ENCODE data around the gene EXOSC3.
"Not testable (repeated sequence)": the region's sequence is repeated elsewhere in the genome, so short reads cannot be mapped to it uniquely, and the experiment has no call there.

EXOSC3 gene

DNA sequence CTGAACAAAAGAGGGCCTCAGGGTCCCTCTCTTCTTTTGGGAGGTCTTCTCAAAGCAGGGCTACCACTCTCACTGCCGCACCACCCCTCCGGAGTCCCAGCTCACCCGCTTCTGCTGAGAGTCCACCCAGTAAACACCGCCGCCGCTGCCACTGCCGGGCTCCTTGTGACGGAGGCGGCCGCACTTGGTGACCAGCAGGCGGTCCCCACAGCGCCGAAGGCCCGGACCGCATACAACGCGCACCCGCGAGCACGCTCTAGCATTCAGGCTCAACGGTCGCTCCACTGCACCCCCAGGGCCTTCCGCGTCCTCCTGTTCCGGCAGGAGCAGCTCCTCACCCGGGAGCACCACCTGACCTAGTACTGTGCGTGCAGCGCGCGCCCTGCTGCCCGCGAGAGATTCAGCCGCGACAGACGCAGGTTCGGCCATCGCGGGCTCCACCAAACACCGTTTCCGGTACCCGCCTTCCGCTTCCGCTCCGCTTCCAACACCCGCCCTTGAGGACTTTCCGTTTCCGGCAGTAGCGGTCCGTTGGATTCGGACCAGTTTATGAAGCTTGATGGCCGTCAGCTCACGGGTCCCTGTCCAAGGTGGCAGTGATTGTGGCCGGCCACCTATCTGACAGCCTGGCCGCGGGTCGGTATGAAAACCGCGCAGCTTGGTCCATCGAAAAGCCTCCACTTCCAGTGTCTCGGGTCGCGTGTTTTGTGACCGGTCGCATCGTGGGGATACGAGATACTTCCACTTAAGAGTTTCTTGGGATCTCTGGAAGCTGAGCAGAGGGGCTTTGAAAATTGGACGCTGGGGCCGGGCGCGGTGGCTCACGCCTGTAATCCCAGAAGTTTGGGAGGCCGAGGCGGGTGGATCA, at the start of gene EXOSC3:
Gene EXOSC3, minus strand, starts transcription at position 449 of the 868 bp plus-strand sequence. Its CDS starts 20 bp downstream, at position 429.
- peak within 1 kb of the TSS; percentile 98 for H3K4me3 ChIP-seq (ENCODE audit: low read depth, low read length)
- H3K27ac ChIP-seq (ENCODE audit: low read depth, low read length) = peak within 1 kb of the TSS; percentile 90
- peaks cover 41% of the 10 kb centered on the region for H3K36me3 ChIP-seq (ENCODE audit: control insufficient read depth, insufficient read depth, low read length)
- H3K27me3 ChIP-seq (ENCODE audit: control insufficient read depth, insufficient read depth, low read length) = no peaks in the 10 kb centered on the region
- no peaks in the 10 kb centered on the region; the same call in 1 of the 2 replicates for H3K4me1 ChIP-seq (ENCODE audit: control insufficient read depth, insufficient read depth, low read length)
- peak within 1 kb of the TSS; percentile 98 for H3K9ac ChIP-seq (ENCODE audit: low read length)
- no peaks in the 10 kb centered on the region for H3K9me3 ChIP-seq (ENCODE audit: control insufficient read depth, insufficient read depth, low read depth, low read length)

DNA sequence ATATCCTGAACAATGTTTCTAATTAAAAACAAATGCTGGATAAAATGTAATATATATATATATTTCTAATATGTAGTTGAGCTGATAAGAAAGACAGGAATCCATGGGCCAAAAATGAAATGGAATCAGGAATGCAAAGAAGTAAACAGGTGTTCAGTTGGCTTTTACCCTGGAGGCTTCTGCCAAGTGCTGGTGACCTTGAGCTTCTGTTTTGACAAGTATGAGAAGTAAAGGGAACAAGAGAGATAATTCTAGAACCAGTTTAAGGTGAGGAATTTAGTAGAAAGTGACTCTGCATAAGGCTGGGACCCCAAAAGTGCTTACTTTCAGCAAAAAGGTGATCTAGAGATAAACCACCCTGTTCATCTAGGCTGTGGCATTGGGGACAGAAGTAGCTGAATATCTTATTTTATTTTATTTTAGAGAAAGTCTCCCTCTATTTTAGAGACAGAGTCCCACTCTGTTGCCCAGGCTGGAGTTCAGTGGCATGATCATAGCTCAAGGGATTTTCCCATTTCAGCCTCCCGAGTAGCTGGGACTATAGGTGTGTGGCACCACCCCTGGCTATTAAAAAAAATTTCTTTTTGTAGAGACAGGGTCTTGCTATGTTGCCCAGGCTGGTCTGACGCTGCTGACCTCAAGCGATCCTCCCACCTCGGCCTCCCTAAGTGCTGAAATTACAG, 42.8 kb upstream of the EXOSC3 start:
- H3K9ac ChIP-seq (ENCODE audit: low read length) = no peak overlapping the region
- H3K4me1 ChIP-seq (ENCODE audit: control insufficient read depth, insufficient read depth, low read length) = no peaks in the 10 kb centered on the region
- H3K27ac ChIP-seq (ENCODE audit: low read depth, low read length) = no peak overlapping the region
- H3K36me3 ChIP-seq (ENCODE audit: control insufficient read depth, insufficient read depth, low read length) = peaks cover 18% of the 10 kb centered on the region; the same call in 1 of the 2 replicates
- no peaks in the 10 kb centered on the region for H3K27me3 ChIP-seq (ENCODE audit: control insufficient read depth, insufficient read depth, low read length)
- H3K4me3 ChIP-seq (ENCODE audit: low read depth, low read length) = no peak overlapping the region
- H3K9me3 ChIP-seq (ENCODE audit: control insufficient read depth, insufficient read depth, low read depth, low read length) = no peaks in the 10 kb centered on the region

DNA sequence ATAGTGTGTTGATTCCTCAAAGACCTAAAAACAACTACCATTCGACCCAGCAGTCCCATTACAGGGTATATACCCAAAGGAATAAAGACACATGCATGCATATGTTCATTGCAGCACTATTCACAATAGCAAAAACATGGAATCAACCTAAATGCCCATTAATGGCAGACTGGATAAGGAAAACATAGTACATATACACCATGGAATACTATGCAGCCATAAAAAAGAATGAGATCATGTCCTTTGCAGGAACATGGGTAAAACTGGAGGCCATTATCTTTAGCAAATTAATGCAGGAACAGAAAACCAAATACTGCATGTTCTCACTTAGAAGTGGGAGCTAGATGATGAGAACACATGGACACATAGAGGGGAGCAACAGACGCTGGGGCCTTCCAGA, 40.3 kb upstream of the EXOSC3 start:
- peaks cover 21% of the 10 kb centered on the region for H3K36me3 ChIP-seq (ENCODE audit: control insufficient read depth, insufficient read depth, low read length)
- H3K4me1 ChIP-seq (ENCODE audit: control insufficient read depth, insufficient read depth, low read length) = not testable (repeated sequence)

DNA sequence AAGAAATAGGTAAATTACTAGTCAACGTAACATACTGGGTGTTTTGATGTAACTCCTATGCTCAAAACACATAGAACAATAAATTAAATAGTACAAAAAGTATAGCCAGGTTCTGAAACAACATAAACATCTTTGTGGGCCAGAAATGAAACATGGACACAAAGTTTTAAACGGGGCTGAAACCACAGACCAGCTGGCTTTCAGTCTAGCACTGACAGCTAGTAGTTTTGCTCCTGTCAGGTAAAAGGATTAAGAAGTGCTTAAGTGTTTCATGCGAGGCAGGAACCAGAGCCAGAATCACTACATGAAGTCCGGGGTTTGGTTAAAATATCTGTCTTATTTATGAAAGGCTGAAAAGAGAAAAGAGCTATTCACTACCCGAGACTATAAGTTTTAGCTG, 35.3 kb upstream of the EXOSC3 start:
- Histone ChIP-seq H3K9ac (ENCODE audit: low read length) (no peak overlapping the region), H3K36me3 (ENCODE audit: control insufficient read depth, insufficient read depth, low read length) (peaks cover 18% of the 10 kb centered on the region), H3K9me3 (ENCODE audit: control insufficient read depth, insufficient read depth, low read depth, low read length) (no peaks in the 10 kb centered on the region), H3K27me3 (ENCODE audit: control insufficient read depth, insufficient read depth, low read length) (no peaks in the 10 kb centered on the region), H3K4me1 (ENCODE audit: control insufficient read depth, insufficient read depth, low read length) (no peaks in the 10 kb centered on the region), H3K4me3 (ENCODE audit: low read depth, low read length) (no peak overlapping the region), H3K27ac (ENCODE audit: low read depth, low read length) (no peak overlapping the region)

More for the DNA sequence above, 40.3 kb upstream of the EXOSC3 start:
- not testable (repeated sequence) for H3K9ac ChIP-seq (ENCODE audit: low read length); H3K9me3 ChIP-seq (ENCODE audit: control insufficient read depth, insufficient read depth, low read depth, low read length); H3K4me3 ChIP-seq (ENCODE audit: low read depth, low read length); H3K27me3 ChIP-seq (ENCODE audit: control insufficient read depth, insufficient read depth, low read length); H3K27ac ChIP-seq (ENCODE audit: low read depth, low read length)

DNA sequence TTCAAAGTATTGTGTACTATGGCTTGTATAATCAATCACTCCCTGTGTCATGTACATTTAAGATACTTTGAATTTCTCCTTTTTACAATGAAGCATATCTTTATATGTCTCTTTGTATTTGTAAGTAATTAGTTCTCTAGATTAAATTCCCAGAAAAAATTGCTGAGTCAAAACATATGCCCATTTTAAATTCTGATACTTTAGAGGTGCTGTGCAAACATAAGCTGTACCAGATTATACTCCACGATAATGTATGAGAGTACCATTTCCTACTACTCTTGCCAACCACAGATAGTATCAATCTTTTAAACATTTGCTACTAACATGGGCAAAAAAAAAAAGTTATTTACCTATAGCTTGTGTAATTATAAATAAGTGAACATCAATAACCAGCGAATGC, 34.0 kb upstream of the EXOSC3 start:
- Histone ChIP-seq H3K27me3 (ENCODE audit: control insufficient read depth, insufficient read depth, low read length) (no peaks in the 10 kb centered on the region), H3K36me3 (ENCODE audit: control insufficient read depth, insufficient read depth, low read length) (peaks cover 10% of the 10 kb centered on the region), H3K9me3 (ENCODE audit: control insufficient read depth, insufficient read depth, low read depth, low read length) (no peaks in the 10 kb centered on the region)

DNA sequence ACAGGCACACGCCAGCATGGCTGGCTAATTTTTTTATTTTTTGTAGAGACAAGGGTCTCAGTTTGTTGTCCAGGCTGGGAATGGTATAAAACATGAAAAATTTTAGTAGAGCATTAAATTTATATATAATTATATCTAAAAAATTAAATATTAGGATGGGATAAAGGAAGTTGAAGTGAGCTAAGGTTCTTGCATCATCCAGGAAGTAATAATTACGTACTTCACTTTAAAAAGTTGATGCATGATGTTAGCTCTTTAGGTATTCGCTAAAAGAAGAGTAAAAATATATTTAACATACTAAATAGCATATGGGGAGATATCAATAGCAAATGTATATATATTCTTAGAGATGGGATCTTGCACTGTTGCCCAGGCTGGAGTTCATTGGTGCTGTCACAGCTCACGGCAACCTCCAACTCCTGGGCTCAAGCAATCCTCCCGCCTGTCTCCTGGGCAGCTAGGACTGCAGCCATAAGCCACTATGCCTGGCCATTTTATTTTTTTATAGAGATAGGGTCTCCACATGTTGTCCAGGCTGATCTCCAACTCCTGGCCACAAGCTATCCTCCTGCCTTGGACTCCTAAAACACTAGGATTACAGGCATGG, 28.0 kb upstream of the EXOSC3 start:
- H3K27ac ChIP-seq (ENCODE audit: low read depth, low read length) = no peak overlapping the region

More for the DNA sequence above, 34.0 kb upstream of the EXOSC3 start:
- Histone ChIP-seq H3K4me3 (ENCODE audit: low read depth, low read length) (no peak overlapping the region), H3K27ac (ENCODE audit: low read depth, low read length) (no peak overlapping the region), H3K9ac (ENCODE audit: low read length) (no peak overlapping the region), H3K4me1 (ENCODE audit: control insufficient read depth, insufficient read depth, low read length) (no peaks in the 10 kb centered on the region)

DNA sequence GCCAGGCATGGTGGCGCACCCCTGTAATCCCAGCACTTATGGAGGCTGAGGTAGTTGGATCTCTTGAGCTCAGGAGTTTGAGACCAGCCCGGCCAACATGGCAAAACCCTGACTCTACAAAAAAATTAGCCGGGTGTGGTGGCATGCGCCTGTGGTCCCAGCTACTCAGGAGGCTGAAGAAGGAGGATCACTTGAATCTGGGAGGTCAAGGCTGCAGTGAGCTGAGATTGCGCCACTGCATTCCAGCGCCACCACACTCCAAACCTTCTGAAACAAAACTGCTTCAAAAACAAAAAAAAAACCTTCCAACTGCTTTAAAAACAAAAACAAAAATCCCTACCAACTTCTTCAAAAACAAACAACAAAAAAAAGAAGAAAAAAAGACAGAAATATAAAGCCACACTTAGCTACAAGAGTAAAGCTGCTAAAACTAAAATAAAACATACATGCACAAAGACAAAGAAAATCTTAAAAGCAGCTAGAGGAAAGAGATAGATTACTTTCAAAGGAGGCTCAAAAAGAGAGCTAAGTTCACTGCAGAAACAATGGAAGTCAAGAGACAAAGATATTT, 27.1 kb upstream of the EXOSC3 start:
- no peaks in the 10 kb centered on the region for H3K27me3 ChIP-seq (ENCODE audit: control insufficient read depth, insufficient read depth, low read length)
- H3K9me3 ChIP-seq (ENCODE audit: control insufficient read depth, insufficient read depth, low read depth, low read length) = no peaks in the 10 kb centered on the region
- no peaks in the 10 kb centered on the region for H3K36me3 ChIP-seq (ENCODE audit: control insufficient read depth, insufficient read depth, low read length)
- no peaks in the 10 kb centered on the region for H3K4me1 ChIP-seq (ENCODE audit: control insufficient read depth, insufficient read depth, low read length)
- no peak overlapping the region for H3K27ac ChIP-seq (ENCODE audit: low read depth, low read length)
- H3K4me3 ChIP-seq (ENCODE audit: low read depth, low read length) = no peak overlapping the region
- no peak overlapping the region for H3K9ac ChIP-seq (ENCODE audit: low read length)

More for the DNA sequence above, 28.0 kb upstream of the EXOSC3 start:
- Histone ChIP-seq H3K9ac (ENCODE audit: low read length) (no peak overlapping the region), H3K27me3 (ENCODE audit: control insufficient read depth, insufficient read depth, low read length) (no peaks in the 10 kb centered on the region), H3K9me3 (ENCODE audit: control insufficient read depth, insufficient read depth, low read depth, low read length) (no peaks in the 10 kb centered on the region), H3K4me1 (ENCODE audit: control insufficient read depth, insufficient read depth, low read length) (no peaks in the 10 kb centered on the region), H3K36me3 (ENCODE audit: control insufficient read depth, insufficient read depth, low read length) (no peaks in the 10 kb centered on the region), H3K4me3 (ENCODE audit: low read depth, low read length) (no peak overlapping the region)

DNA sequence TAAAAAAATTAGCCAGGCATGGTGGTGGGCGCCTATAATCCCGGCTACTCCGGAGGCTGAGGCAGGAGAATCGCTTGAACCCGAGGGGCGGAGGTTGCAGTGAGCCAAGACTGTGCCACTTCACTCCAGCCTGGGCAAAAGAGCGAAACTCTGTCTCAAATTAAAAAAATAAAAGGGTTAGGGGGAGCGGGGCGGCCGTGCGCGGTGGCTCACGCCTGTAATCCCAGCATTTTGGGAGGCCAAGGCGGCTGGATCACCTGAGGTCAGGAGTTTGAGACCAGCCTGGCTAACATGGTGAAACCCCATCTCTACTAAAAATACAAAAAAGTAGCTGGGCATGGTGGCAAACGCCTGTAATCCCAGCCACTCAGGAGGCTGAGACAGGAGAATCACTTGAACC, 24.8 kb upstream of the EXOSC3 start:
- H3K9me3 ChIP-seq (ENCODE audit: control insufficient read depth, insufficient read depth, low read depth, low read length); H3K4me1 ChIP-seq (ENCODE audit: control insufficient read depth, insufficient read depth, low read length); H3K27ac ChIP-seq (ENCODE audit: low read depth, low read length); H3K9ac ChIP-seq (ENCODE audit: low read length); H3K27me3 ChIP-seq (ENCODE audit: control insufficient read depth, insufficient read depth, low read length); H3K36me3 ChIP-seq (ENCODE audit: control insufficient read depth, insufficient read depth, low read length); H3K4me3 ChIP-seq (ENCODE audit: low read depth, low read length): not testable (repeated sequence)

DNA sequence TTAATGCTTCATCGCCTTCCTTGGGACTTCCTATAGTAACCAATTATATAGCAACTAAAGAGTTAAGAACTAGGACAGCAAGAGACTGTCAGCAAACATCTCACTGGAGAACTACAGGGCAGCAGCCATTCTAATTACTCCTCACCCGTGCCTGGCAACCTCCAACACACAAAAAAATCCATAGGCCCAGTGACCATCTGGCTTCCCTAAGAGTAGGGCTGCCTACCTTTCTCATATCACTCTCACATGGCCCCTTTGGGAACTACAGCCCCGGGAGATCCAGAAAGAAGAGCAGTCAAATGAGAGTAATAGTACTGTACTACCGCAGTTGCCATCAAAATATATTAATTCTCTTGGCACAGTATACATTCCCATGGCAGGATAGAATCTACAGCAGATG, 21.4 kb upstream of the EXOSC3 start:
- no peak overlapping the region for H3K27ac ChIP-seq (ENCODE audit: low read depth, low read length)
- H3K27me3 ChIP-seq (ENCODE audit: control insufficient read depth, insufficient read depth, low read length) = no peaks in the 10 kb centered on the region
- peaks cover 12% of the 10 kb centered on the region for H3K4me1 ChIP-seq (ENCODE audit: control insufficient read depth, insufficient read depth, low read length)
- no peak overlapping the region for H3K4me3 ChIP-seq (ENCODE audit: low read depth, low read length)
- no peaks in the 10 kb centered on the region for H3K9me3 ChIP-seq (ENCODE audit: control insufficient read depth, insufficient read depth, low read depth, low read length)
- H3K36me3 ChIP-seq (ENCODE audit: control insufficient read depth, insufficient read depth, low read length) = no peaks in the 10 kb centered on the region
- H3K9ac ChIP-seq (ENCODE audit: low read length) = no peak overlapping the region

DNA sequence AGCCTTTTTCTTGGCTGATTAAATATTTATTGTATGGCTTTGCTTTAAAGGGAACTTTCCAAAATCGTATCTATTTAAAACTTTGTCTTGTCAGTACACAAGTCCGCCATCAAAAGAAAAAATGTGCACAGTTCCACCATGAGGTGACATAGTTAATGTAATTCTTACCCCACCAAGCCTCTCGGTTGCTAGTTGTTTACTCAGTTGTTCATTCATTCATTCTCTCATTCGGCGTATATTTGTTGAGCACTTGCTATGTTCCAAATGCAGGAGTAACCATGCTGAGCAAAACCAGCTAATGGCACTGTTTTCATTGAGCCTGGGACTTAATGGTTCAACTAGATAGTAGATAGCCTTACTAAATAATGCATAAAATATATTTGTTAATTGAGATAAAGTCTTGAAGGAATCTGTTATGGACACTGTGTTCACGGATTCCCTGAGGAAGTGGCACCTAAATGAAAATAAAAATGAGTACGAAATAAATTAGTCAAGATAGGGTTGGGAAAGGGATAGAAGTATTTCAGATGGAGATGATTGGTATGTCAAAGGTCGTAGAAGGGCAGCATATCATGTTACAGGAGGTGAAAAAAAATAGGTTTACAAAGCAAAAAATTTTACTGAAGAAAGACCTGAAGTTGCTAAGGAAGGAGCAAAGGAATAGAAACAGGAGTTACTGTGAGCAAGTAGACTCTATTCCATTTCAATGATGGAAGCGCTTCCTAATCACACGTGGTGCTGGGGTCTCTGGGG, 17.3 kb upstream of the EXOSC3 start:
- Histone ChIP-seq H3K9me3 (ENCODE audit: control insufficient read depth, insufficient read depth, low read depth, low read length) (no peaks in the 10 kb centered on the region), H3K27ac (ENCODE audit: low read depth, low read length) (no peak overlapping the region), H3K27me3 (ENCODE audit: control insufficient read depth, insufficient read depth, low read length) (no peaks in the 10 kb centered on the region), H3K4me1 (ENCODE audit: control insufficient read depth, insufficient read depth, low read length) (peaks cover 16% of the 10 kb centered on the region), H3K4me3 (ENCODE audit: low read depth, low read length) (peak overlapping the region; percentile 80), H3K9ac (ENCODE audit: low read length) (peak overlapping the region; percentile 88), H3K36me3 (ENCODE audit: control insufficient read depth, insufficient read depth, low read length) (no peaks in the 10 kb centered on the region)

All from HUES6 (cell line).